ENCODE measurements around the gene CSRP1. TPM values are rescaled to one million over a fixed set of nuclear protein-coding genes. Genes with fewer than 3 reads are reported as not detected.
A peak's percentile ranks its signal among the peaks of the same experiment; 100 is the strongest.

The CSRP1 gene
- total and polyA plus RNA-seq, 4 donors = 599 to 1,490 (median 771) TPM

DNA sequence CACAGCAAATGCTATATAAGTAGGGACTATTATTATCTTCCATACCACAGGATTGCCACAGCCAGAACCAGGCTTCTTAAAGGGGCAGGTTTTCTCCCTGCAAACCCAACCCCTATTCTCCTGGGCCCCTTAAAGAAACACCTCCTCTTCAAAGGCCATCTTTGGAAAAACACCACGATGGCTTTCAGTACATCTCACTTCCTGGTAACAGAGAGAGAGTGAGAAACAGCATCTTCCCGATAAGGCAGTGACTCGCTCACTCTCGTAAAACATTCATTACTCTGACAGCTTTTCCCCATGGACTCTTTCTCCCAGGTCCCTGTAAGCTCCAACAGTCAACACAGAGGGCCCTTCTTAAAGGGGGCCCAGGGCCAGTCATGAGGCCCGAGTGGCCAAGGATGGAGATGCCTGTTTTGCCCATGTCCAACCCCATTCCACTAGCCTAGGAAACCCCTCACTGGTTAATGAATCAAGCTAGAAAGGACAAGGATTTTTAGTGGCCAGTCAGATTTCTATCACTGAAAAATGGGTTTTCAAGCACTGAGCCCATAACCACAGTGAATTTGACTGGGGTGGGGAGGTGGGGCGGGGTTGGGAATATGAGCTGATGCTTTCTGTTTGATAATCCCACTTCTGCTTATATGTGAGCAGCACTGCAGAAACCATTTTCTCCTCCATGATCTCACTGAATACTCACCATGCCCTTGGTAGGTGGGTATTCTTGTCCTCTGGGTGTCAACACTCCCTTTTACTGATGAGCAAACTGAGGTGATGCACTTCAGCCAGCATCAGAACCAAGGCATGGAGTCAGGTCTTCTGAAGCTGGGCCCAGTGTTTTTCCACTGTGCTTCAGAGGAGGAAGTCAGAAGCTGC, 28.4 kb upstream of the CSRP1 start:
- Histone ChIP-seq H3K9me3 (ENCODE audit: control insufficient read depth, low read length) (no peaks in the 10 kb centered on the region), H3K27me3 (ENCODE audit: control insufficient read depth in 1 of 2, insufficient read depth in 2 of 2, low read length in 1 of 2) (no peaks in the 10 kb centered on the region), H3K27ac (ENCODE audit: low read depth in 1 of 2, low read length in 2 of 2) (peak overlapping the region; percentile 39 to 74), H3K36me3 (ENCODE audit: control insufficient read depth in 1 of 2, insufficient read depth in 2 of 2, low read length in 1 of 2) (no peaks in the 10 kb centered on the region), H3K4me1 (ENCODE audit: control insufficient read depth in 1 of 2, insufficient read depth in 2 of 2, low read length in 2 of 2) (peaks cover 1 to 5% of the 10 kb centered on the region in 2 donors), H3K4me3 (ENCODE audit: low read length in 2 of 2) (no peak overlapping the region)
- ATAC-seq (ENCODE audit: low FRiP score) = no peak
- peak in 1 of 2 donors; percentile 67 for DNase-seq
- intact Hi-C loops (cut with DNase I) = loop anchor here in 1 of 2 donors (10.0 kb wide), 2 partner anchors 350 to 420 kb away; partner anchors contain the start of genes SHISA4 and TIMM17A
- 19% methylated on average over 6 of the region's 6 CpGs for WGBS, 2 donors

DNA sequence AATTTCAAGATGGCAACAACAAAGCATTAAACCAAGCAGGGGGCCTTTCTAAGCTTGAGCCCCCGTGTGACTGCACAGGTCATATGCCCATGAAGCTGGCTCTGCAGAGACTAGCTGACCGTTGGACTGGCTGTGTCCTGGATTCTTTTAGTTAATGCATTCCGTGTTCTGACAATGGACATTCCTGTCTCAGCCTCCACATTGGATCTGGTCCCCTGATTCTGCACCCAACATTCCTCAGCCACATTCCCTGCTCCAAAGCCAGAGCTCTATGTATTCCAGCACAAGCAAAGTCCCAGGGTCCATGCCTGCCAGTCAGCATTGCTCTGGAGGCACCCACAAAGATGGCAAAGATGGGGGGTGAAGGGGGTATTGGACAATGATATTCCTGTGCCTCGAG, 26.9 kb upstream of the CSRP1 start:
- intact Hi-C loops (cut with DNase I) = loop anchor here in 1 of 2 donors (5.0 to 10.0 kb wide), 3 partner anchors 258 to 421 kb away; partner anchors contain the start of genes SHISA4 and TIMM17A
- DNase-seq = no peak
- no peak overlapping the region for H3K27ac ChIP-seq (ENCODE audit: low read depth in 1 of 2, low read length in 2 of 2)
- H3K36me3 ChIP-seq (ENCODE audit: control insufficient read depth in 1 of 2, insufficient read depth in 2 of 2, low read length in 1 of 2) = no peaks in the 10 kb centered on the region
- peaks cover 1 to 5% of the 10 kb centered on the region in 2 donors for H3K4me1 ChIP-seq (ENCODE audit: control insufficient read depth in 1 of 2, insufficient read depth in 2 of 2, low read length in 2 of 2)
- WGBS, 2 donors = 12 to 17% methylated on average over 4 of the region's 4 CpGs
- no peak overlapping the region for H3K4me3 ChIP-seq (ENCODE audit: low read length in 2 of 2)
- H3K27me3 ChIP-seq (ENCODE audit: control insufficient read depth in 1 of 2, insufficient read depth in 2 of 2, low read length in 1 of 2) = no peaks in the 10 kb centered on the region
- no peaks in the 10 kb centered on the region for H3K9me3 ChIP-seq (ENCODE audit: control insufficient read depth, low read length)
- no peak for ATAC-seq (ENCODE audit: low FRiP score)

DNA sequence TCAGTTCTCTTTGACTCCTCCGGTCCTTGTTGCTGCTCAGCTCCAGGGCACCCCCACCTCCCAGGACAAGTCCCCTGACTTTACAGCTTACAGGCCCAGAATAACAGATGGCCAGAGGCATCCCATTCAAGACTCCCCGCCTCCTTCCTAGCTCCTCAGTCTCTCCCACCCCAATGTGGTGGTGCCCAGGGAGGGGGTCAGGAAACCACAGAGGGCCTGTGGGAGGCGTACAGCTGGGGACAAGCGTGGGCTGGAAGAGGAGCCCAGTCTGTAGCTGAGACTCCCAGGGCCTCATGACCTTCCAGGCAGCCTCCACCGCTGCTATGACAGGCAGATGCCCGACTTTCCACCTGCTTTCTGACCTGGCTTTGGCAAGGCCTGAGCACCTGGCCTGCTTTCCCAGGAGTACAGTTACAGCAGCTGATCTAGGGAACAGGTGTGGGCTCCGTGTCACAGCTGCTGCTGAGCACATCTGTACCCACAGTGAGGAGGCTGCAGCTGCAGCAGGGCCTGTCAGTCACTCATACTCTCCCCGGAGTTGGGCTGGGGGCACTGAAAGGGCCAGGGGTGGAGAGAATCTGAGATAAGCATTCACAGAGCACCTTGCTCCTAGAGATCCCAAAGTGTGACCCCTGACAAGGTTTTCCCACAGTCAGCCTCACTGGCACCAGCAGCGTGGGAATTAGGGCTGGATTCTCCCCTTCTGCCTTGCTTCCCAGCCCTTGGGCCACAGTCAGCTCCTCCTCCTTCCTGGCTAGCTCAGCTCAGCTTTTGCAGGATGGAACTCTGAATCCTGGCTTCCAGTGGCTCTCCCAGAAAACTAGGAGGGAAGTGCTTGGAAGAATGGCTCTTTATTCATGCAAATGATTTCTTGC, 24.9 kb upstream of the CSRP1 start:
- H3K4me3 ChIP-seq (ENCODE audit: low read length in 2 of 2) = no peak overlapping the region
- peak; percentile 22 for ATAC-seq (ENCODE audit: low FRiP score)
- intact Hi-C loops (cut with DNase I) = loop anchor here (2.0 to 10.0 kb wide), 4 partner anchors 173 to 423 kb away; partner anchors contain the start of genes SHISA4 (in 1 of the 2) and TIMM17A (in 1 of the 2)
- no peaks in the 10 kb centered on the region for H3K36me3 ChIP-seq (ENCODE audit: control insufficient read depth in 1 of 2, insufficient read depth in 2 of 2, low read length in 1 of 2)
- peaks cover 1 to 3% of the 10 kb centered on the region in 2 donors for H3K4me1 ChIP-seq (ENCODE audit: control insufficient read depth in 1 of 2, insufficient read depth in 2 of 2, low read length in 2 of 2)
- no peaks in the 10 kb centered on the region for H3K9me3 ChIP-seq (ENCODE audit: control insufficient read depth, low read length)
- no peak for DNase-seq
- H3K27me3 ChIP-seq (ENCODE audit: control insufficient read depth in 1 of 2, insufficient read depth in 2 of 2, low read length in 1 of 2) = no peaks in the 10 kb centered on the region
- WGBS, 2 donors = 43 to 51% methylated on average over 9 of the region's 9 CpGs
- no peak overlapping the region for H3K27ac ChIP-seq (ENCODE audit: low read depth in 1 of 2, low read length in 2 of 2)

DNA sequence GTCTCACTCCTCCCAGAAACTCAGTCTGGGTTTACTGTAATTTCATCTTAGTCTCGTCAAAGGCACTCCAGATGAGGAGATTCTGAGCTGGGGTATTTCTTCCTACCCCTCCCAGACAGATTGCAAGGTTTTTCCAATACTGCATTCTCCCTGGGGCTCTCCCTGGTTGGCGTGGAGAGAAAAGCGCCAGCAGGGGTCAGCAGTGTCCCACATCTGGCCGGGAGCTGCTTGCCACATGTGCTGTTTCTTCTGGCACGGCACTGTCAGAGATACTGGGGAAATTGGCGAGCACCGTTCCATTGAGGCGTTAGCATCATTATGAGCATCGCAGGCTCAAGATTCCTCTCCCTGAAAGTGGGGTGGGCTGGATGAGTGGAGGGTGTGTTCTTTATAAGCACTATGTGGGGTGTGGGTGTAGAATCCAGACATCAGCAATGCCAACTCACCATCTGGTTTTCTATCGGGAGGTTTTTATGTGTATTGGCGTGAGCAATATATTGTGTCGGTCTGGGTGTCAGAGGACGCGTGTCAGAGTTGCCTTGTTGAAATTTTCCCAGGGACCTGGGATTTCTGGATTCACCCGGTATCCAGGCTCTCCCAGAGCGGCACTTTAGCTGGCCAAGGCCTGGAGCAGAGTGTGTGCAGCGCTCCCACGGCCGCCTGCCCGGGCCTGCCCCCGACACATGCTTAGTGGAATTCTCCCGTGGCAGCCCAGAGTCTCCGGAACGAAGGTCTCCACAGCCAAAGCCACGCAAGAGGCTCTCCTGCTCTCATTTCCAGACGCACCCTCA, 24.0 kb upstream of the CSRP1 start:
- ATAC-seq (ENCODE audit: low FRiP score) (peak; percentile 94), DNase-seq (peak; percentile 92 to 96)
- Histone ChIP-seq H3K27me3 (ENCODE audit: control insufficient read depth in 1 of 2, insufficient read depth in 2 of 2, low read length in 1 of 2) (no peaks in the 10 kb centered on the region), H3K4me1 (ENCODE audit: control insufficient read depth in 1 of 2, insufficient read depth in 2 of 2, low read length in 2 of 2) (peaks cover 1 to 3% of the 10 kb centered on the region in 2 donors), H3K9me3 (ENCODE audit: control insufficient read depth, low read length) (no peaks in the 10 kb centered on the region), H3K36me3 (ENCODE audit: control insufficient read depth in 1 of 2, insufficient read depth in 2 of 2, low read length in 1 of 2) (no peaks in the 10 kb centered on the region), H3K27ac (ENCODE audit: low read depth in 1 of 2, low read length in 2 of 2) (peak overlapping the region in 1 of 2 donors; percentile 27), H3K4me3 (ENCODE audit: low read length in 2 of 2) (no peak overlapping the region)
- intact Hi-C loops (cut with DNase I) = loop anchor here (2.0 to 10.0 kb wide), 4 partner anchors 174 to 424 kb away; partner anchors contain the start of genes SHISA4 (in 1 of the 2) and TIMM17A (in 1 of the 2)
- WGBS, 2 donors = 6 to 7% methylated on average over 26 of the region's 26 CpGs

DNA sequence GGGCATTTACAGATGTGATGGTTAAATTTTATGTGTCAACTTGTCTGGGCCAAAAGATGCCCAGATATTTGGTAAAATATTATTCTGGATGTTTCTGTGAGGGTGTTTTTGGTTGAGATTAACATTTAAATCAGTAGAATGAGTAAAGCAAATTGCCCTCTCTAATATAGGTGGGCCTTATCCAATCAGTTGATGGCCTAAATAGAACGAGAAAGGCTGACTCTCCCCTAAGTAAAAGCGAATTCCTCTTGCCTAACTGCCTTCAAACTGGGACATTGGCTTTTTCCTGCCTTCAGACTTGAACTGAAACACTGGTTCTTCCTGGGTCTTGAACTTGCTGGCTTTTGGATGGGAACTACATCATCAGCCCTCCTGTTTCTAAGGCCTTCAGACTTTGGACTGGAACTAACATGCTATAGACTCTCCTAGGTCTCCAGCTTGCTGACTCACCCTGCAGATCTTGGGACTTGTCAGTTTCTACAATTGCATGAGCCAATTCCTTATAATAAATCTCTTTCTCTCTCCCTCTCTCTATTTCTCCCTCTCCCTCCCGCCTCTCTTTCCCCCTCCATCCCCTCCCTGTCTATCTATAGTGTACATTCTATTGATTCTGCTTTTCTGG, 21.8 kb upstream of the CSRP1 start:
- WGBS, 2 donors = 79 to 81% methylated on average over 3 of the region's 3 CpGs
- Histone ChIP-seq H3K9me3 (ENCODE audit: control insufficient read depth, low read length) (no peaks in the 10 kb centered on the region), H3K36me3 (ENCODE audit: control insufficient read depth in 1 of 2, insufficient read depth in 2 of 2, low read length in 1 of 2) (no peaks in the 10 kb centered on the region), H3K27me3 (ENCODE audit: control insufficient read depth in 1 of 2, insufficient read depth in 2 of 2, low read length in 1 of 2) (no peaks in the 10 kb centered on the region), H3K27ac (ENCODE audit: low read depth in 1 of 2, low read length in 2 of 2) (no peak overlapping the region), H3K4me3 (ENCODE audit: low read length in 2 of 2) (no peak overlapping the region), H3K4me1 (ENCODE audit: control insufficient read depth in 1 of 2, insufficient read depth in 2 of 2, low read length in 2 of 2) (no peaks in the 10 kb centered on the region)
- DNase-seq (no peak), ATAC-seq (ENCODE audit: low FRiP score) (no peak)
- intact Hi-C loops (cut with DNase I) = no loop called here

DNA sequence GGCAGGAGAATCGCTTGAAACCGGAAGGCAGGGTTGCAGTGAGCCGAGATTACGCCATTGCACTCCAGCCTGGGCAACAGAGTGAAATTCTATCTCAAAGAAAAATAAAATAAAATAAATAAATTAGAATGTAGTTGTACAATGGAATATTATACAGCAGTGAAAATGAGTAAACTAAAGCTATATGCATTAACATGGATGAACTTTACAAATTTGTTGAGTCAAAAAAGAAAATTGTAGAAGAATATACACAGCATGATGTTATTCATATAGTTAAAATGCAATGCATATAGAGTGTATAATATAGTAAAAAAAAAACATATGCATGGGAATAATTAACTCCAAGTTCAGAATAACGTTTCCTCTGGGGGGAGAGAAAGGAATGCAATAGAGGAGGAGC, 21.0 kb upstream of the CSRP1 start:
- Histone ChIP-seq H3K27me3 (ENCODE audit: control insufficient read depth in 1 of 2, insufficient read depth in 2 of 2, low read length in 1 of 2) (no peaks in the 10 kb centered on the region), H3K9me3 (ENCODE audit: control insufficient read depth, low read length) (no peaks in the 10 kb centered on the region), H3K27ac (ENCODE audit: low read depth in 1 of 2, low read length in 2 of 2) (no peak overlapping the region), H3K4me3 (ENCODE audit: low read length in 2 of 2) (no peak overlapping the region), H3K36me3 (ENCODE audit: control insufficient read depth in 1 of 2, insufficient read depth in 2 of 2, low read length in 1 of 2) (no peaks in the 10 kb centered on the region), H3K4me1 (ENCODE audit: control insufficient read depth in 1 of 2, insufficient read depth in 2 of 2, low read length in 2 of 2) (no peaks in the 10 kb centered on the region)
- ATAC-seq (ENCODE audit: low FRiP score) (no peak), DNase-seq (no peak)
- intact Hi-C loops (cut with DNase I) = no loop called here
- 87 to 89% methylated on average over 5 of the region's 5 CpGs for WGBS, 2 donors

DNA sequence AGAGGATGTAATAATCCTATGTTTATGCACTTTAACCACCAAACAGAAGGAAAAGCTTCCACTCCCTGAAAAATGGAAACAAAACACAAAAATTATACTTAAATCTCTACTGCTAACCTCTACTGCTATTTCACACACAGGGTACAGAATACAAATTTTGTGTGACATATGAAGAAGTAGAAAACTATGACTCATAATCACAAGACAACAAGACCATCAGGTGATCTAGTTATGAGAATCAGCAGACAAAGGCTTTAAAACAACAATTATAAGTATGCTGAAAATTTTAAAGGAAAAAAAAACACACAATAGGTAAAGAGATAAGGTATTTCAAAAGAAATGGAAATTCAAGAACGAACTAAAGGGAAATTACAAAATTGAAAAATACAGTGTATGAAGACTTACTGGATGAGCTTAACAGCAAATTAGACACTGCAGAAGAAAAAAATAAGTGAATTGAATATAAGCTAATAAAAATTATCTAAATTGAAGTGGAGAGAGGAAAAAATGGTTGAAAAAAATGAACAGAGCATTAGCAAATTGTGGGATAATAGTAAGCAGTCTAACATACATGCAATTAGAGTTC, 18.4 kb upstream of the CSRP1 start:
- WGBS, 2 donors = 98 to 100% methylated on average over 1 of the region's 1 CpG
- H3K9me3 ChIP-seq (ENCODE audit: control insufficient read depth, low read length) = no peaks in the 10 kb centered on the region
- H3K27ac ChIP-seq (ENCODE audit: low read depth in 1 of 2, low read length in 2 of 2) = no peak overlapping the region
- H3K4me3 ChIP-seq (ENCODE audit: low read length in 2 of 2) = no peak overlapping the region
- no peak for DNase-seq
- ATAC-seq (ENCODE audit: low FRiP score) = no peak
- no peaks in the 10 kb centered on the region for H3K36me3 ChIP-seq (ENCODE audit: control insufficient read depth in 1 of 2, insufficient read depth in 2 of 2, low read length in 1 of 2)
- H3K27me3 ChIP-seq (ENCODE audit: control insufficient read depth in 1 of 2, insufficient read depth in 2 of 2, low read length in 1 of 2) = no peaks in the 10 kb centered on the region
- no peaks in the 10 kb centered on the region for H3K4me1 ChIP-seq (ENCODE audit: control insufficient read depth in 1 of 2, insufficient read depth in 2 of 2, low read length in 2 of 2)
- intact Hi-C loops (cut with DNase I) = no loop called here
